Fibroblast of gingiva (primary cell): ENCODE data around the gene EYA4.

Experiments used
- DNase-seq: peaks from one replicate; pipeline ENCODE4 v3.0.0-alpha.2; 2011; ENCODE audit warnings: low read depth

Gene EYA4

DNA sequence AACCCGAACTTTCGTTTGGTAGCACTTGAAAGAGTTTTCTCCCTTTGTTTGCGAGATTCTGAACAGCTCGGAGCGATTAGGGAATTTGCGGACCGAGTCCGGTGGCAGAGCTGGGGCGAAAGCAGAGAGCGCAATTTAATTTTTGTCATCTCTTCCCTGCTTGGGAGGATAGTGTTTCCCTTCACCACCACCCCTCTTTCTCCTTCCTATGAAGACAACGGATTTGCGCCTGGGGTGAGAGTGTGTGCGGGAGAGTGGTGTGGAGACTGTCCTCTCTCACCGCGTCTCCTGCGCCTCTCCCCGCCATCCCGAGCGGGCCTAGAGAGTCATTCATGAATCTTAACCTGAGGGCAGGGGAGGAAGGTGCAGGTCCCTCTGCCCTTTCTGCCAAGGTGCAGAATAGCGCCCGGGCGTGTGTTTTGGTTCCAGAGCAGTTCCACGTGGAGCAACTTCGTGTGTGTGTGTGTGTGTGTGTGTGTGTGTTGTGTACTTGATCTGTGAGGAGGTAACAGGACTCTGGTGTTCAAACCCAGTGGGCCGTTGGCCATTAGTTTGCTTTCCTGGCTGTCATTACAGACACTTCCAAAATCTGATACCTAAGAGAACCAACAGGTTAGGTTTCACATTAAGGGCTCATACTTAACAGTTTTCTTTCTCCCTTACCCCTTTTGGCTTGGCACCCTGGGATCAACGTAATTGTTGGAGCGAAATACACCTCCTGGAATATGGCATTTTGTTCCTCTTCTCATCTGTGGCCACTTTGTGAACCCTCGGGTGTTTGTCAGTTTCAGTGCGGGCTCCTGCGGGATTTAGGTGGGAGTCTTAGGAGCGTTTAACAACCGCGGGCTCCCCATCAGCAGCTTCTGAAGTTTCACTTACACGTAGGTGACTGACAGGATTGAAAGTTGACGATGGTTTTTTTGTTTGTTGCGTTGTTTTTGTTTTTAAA lies 1.8 kb downstream of the EYA4 start:
- peak; percentile 45 for DNase-seq

DNA sequence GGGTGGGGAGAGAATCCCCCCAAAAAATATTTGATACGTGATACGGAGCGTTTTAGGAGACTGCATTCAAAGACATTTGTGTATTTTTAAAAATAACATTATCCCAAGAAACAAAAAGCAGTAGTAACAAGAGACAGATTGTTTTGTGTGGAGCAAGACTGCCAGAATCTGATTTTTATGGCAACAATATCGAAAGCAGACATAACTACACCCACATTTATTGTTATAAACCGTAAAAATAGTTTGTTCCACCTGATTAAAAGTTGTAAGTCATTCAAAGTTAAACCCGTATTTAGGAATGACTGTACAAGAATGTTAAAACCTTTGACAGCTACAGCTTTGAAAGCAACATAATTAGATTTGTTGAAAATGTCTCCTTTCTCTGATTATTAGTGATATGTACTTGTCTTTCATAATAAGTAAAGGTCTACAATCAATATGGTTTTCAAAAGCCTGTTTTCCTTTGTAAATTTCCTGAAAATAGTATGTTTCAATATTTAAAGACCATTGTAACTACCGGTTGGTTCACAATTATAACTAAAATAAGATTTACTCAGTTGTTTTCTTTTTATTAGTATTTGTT lies 2.7 kb downstream of the EYA4 start:
- DNase-seq = no peak

DNA sequence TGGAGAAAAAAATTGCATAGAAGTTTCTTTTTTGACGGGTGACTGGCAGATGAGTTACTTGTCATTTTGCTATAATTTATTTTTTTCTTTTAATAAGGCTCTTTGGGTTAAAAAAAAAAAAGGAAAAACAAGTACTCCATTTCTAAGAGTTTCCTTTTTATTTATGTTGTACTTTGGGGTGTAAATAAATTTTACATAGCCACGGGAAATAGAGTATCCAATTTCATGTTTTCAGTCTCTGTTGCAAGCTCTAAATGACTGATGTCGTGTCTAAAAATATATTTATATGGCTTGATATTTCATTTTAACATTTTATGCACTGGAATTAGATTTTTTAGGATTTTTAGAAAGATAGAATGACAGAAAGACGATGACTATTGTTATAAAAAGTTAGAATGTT lies 3.4 kb downstream of the EYA4 start:
- peak; percentile 9 for DNase-seq

DNA sequence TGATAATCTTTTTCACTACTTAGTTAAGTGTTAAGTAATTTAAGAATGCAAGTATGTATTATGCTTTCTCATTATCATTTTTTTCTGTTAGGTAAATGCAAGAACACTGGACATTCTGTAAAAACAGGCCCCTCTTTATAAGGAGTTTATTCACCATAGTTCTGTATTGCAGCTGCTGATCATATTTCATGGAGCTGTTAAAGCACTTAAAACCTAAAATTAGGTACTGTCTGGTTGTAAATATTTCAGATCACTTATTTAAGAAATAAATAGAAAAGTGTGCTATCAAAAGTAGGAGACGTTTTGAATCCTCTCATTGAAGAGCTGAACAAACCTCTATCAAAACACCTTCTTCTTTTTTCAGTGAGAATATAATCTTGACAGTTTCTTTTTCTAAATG lies 3.9 kb downstream of the EYA4 start:
- DNase-seq = no peak

DNA sequence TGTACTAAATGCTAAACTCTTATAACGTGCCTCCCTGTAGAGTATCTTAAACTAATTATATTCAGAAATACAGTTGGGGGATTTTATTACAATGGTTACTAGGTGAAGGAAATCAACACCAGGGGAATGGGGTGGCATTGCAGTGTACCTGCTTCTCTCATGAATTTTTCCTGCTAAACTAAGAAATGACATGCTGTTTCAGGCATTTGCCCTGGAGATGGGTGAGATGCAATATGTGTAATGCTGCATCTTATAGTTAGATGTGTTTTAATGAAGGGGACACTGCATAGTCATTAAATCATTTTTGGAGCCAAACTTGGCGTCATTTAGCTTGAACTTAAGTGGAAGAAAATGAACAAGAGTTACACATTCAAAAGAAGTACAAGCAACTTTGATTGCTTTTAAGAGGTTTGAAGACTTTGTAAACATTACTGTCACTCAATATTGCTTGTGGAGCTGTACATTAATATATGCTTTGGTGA lies 4.3 kb downstream of the EYA4 start:
- no peak for DNase-seq

DNA sequence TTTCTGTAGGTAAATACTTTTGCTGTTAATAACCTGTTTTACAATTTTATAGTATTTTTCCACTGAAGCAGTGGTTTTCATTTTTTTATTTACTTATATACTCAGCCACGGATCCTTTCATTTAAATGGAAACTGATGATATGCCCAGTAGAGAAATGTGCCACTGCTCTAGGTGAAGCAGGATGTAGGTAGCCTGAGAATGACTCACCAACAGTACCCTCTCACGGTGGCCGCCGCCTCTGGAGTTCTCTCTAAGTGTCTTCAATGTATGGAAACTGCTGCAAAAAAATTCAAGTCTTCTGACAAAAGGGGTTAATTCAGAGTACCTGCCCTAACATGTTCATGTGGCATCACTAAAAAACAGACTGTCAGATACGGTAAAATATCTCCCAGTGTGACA lies 6.4 kb downstream of the EYA4 start:
- DNase-seq = no peak

DNA sequence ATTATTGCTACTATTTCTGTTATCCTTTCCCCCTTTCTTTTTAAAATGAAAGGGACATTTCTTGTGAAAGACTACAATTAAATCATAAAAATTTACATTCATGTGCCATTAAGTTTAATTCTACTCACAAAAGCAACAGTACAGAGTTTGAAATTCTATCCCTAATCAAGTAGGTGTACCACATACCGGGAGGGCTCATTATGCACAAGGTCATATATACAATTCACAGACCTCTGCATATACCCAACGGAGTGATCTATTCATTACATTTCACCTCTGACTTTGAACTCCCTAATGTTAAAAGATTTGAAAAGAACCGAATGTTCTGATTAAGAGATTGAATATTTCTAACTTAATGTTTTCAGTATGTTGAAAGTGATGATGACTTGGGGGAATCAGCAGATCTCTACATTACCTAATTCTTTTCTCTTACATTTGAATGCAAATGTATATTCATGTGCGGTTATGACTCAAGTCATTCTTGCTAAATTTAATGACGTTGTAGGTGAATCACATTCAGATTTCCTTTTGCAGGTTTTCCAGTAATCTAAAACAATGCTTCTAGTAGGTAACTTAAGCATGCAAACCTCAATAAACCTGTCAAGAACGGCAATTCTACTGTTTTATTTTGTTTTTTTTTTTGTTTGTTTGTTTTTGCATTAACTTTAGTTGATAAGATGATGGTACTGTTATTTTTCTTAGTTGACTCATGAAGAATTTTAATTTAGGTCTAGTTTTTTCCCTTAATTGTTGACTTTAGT lies 7.3 kb downstream of the EYA4 start:
- DNase-seq = peak; percentile 84

DNA sequence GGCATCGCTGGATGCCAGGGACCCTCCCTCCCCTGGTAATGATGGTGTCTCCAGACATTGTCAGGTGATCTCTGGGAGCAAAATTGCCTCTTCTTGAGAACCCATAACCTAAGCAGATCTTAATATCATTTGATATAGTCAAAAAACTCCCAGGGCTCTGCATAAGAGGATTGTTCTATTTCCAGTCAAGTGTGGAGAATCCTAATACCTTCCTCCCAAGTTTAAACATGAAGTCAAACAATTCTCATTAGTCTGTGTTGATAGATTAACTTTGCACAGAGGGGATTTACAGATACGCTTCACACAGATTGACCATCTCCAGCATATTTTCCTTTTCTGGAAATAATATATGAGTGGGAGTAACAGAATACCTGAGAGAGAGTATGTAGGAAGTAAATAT lies 10.5 kb downstream of the EYA4 start:
- no peak for DNase-seq

DNA sequence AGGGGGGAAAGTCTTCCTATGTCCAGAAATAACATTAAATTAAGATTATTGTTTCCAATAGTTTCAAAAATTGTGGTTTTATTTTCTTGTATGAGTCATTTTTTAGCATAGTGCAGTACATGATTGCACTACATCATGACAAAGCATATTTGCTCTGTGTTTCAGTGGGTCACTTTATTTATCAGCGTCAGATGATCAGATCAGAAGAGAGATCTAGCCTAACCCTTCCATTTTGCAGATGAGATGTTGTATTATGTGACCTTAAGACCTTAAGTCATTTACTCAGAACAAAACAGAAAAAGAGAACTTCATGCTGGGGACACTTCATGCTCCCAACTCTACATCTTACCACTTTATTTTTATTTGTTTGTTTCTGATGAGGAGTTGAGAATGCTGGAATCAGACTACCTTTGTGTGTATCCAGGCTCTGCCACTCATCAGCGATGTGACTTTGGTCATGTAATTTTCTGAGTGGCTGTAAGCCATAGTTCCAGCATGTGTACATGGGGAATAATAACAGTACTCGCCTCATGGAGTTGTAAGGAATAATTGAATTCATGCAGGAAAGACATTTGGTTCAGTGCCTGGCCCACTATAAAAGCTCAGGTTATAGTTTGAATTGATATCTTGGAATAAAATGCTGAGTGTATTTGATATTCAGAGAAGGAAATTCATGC lies 13.5 kb downstream of the EYA4 start:
- DNase-seq = peak; percentile 81

DNA sequence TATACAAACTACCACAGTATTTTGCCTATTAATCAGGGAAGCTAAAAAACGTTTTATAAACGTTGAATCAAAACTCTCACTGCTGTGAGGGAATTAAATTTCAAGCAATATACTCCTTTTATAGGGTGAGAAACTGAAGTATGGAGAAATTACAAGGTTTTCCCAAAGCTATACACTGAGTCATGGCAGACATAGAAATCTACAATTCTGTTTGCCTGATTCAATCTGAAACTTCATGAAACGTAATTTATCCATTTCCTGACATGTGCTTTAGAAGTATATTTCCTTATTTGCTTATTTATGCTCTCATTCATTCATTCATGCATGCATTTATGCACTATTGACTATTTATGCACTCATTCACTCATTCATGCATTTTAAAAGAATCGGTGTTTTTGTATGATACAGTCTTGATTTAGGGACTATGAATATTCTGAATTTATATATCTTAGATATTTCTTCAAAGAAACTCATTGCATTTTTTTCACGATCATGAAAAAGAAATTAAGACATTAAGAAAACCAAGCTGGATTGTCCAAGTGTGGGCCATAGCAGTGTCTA lies 16.5 kb downstream of the EYA4 start:
- DNase-seq = no peak

DNA sequence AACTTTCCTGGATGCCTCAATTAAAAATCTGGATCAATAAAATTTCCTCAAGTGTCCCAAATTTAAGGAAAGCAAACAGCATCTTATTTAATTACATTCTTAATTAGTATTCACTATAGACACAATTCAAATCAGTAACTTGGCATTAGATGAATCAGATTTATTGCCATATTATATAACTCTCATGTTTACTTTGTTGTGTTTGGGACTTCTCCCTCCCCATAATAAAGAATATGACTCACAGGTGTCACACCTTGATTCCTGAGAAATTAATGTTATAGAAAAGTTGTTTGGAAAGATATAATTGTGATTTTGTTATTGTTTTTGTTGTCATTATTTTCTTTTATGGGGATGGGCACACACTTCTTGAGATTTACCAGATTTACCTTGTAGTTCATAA lies 18.4 kb downstream of the EYA4 start:
- no peak for DNase-seq

DNA sequence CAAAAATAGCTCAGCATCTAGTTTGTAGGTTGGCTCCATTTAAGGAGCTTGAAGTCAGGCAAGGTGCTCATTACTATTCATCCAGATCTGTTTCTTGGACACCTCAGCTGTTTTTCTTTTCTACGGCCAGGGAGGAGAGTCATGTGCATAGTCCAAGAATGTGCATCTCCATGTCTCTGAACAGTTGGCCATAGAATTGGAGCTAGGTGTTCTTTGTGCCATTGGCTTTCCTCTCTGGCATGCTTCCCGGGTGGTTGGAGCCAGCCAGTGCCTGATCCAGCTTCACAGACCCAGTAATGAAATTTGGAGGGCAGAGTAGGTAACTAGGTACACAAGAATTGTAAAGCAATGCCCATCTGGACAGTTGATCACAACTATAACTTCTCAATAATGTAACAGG lies 21.6 kb downstream of the EYA4 start:
- DNase-seq = no peak

DNA sequence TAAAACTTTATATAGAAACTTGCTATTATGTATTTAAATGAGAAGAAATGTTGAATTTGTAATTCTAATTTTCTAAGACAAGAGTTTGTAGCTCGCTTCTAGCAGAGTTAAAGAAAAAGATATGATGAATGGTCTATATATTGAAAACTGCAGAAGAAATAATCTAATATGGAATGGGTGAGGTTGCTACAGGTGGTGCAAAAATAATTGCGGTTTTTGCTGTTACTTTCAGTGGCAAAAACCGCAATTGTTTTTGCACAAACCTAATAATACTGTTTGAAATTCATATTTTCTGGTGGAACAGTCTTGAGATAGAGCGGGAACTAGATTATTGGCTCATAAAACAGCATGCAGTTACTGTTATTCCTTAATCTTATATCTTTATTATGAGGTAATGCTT lies 23.9 kb downstream of the EYA4 start:
- DNase-seq = no peak

DNA sequence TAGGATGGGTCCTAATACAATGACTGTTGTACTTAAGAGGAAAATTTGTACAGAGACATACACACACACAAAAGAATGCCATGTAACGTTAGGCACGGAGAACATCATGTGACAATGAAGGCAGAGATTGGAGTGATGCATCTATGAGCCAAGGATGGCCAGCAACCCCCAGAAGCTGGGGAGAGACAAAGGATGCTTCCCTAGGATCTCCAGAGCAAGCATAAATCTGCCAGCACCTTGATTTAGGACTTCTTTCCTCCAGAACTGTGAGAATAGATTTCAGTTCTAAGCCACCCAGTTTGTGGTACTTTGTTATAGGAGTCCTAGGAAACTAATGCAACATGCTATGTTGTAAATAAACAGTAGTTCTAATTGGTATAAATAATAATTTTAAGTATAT lies 25.0 kb downstream of the EYA4 start:
- no peak for DNase-seq

DNA sequence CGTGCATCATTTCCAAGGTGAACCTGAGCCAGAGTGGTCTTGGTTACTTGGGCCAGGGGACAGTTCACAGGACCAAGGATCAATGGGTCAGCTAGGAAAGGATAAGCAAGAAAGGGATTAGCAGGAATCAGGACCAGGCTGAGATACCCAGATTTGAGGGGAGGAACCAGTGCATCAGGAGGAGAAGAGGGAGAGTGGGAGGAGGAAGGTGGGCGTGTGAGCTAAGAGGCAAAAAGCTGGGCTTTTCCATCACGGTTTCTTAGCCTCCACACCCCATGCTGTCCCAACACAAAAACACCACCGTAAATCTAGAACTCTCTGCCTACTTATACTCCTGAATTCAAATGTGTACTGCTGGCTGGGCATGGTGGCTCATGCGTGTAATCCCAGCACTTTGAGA lies 27.5 kb downstream of the EYA4 start:
- no peak for DNase-seq

DNA sequence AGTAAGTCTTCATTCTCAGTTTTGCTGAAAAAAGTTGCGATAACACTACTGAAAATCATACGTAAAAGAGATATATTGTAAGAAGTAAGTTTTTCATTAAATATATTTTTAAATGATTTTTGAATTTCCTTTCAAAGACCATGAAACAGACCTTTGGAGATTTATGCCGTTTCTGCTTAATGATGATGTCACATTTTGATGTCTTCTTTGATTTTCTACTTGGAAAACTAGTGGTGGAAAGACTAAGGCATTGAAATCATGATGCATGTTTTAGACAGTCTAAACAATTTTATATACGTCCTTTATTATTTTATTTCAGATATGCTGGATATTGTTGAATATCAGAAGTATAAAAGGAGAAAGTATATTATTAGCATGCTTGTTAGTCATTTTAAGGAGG lies 33.7 kb downstream of the EYA4 start:
- no peak for DNase-seq

DNA sequence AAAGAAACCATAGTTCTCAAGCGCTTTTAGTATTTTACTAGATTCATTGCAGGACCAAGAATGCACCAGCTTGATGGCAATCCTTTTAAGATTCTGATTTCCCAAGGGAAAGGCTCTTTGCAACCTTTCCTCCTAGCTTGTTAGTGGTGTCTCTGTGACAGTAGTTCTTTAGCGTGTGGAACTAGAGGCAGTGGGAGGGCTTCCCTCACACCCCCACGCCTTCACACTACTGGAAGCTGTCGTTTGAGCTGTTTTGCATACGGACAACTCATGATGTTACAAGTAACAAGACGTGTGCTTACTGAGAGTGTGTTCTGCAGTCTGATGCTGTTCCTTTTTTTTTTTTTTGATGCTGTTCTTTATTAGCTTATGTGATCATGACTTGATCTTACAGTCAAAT lies 34.1 kb downstream of the EYA4 start:
- no peak for DNase-seq

DNA sequence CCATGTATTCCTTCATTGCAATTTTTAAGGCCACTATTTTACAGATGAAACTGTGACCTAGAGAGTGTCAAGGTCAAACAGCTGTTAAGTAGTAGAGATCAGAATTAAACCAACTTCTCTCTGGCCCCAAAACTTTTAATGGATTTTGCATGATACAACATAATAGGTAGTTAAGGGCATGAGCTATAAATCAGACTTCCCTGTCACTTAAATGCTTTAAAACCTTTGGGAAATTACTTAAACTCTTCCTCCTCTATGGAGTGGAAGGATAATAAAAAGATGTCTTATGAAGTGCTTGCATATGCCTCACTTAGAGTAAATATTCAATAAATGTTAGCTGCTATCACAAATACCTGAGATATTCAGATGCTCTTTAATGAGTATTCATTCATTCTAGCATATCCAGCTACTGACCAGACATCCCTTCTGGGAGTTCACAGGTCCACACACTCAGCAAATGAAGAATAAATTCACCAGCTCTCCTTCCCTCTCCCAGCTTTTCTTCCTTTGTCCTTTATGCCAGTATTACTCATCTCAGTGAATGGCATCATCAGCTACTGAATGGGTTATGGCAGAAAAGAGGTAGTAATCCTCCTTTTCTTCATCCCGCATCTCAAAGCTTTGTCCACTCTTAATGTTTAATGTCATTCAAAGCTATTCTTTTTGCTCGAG lies 36.2 kb downstream of the EYA4 start:
- no peak for DNase-seq

DNA sequence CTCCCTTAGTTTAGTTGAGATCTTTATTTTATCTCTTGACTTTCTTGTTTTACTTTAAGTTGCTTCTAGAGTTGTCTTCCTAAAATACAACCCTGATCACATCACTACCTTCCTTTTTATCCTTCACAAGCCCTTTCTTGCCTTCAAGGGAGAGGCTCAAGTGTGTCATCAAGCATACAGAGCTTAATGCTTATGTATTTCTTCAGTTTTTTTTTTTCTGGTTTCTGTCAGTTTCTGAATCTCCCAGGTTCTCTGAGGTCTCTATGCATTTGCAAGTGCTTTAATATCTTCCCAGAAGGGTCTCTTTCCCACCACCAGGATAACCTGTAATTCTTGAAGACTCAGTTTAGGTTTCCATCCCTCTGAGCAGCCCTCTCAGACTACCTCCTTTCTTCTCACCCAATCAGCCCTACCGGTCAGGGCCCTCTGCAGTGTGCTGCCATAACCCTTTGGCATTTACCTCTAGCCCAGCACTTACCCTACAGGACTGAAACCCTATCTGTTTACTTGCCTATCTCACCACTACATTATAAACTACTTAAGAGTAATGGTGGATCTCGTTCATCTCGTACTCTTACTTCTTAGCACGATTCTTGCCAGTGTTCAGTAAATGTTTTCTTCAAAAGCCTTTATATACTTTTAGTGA lies 36.9 kb downstream of the EYA4 start:
- DNase-seq = no peak

DNA sequence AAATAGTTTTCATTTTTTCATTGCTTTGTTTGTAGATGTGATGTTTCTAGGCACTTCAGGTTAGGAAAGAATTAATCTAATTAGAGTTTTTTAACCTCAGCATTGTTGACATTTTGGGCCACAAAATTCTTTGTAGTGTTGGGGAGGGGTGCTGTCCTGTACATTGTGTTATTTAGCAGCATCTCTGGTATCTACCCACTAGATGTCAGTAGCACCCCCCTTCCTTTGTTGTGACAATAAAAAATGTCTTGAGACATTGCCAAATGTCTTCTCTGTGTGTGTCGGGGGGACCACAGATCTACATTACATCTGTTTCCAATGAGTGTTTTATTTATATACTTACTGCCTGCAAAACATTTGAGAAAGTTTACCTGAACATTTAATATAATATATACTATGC lies 45.6 kb downstream of the EYA4 start:
- DNase-seq = peak; percentile 36

DNA sequence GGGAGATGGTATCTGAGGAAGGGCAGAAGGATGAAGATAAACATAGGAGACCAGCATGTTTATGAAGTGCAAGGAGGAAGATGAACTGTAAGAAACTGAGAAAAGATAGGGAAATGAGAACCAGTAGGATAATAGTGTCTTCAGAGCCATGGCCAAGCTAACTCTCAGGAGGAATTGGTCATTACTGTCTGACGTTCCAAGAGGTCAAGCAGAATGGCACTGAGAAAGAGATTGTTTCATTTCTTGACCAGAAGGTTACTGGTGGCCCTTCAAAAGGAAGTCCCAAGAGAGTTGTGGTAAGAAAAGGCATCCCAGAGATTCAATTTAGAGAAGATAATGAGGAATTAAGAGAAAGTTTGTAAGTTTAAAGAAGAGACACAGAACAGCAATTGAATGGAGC lies 47.5 kb downstream of the EYA4 start:
- DNase-seq = peak; percentile 23
